Measurements from ENCODE around the gene F10.

F10 gene

GRCh38 chr13:113122550-113123225 is at the start of gene F10:
Gene F10, plus strand, starts transcription at chr13:113122799. Its CDS starts 57 bp downstream, at chr13:113122856.
- H3K4me3 ChIP-seq (ENCODE audit: control insufficient read depth, low read depth, low read length), result no peak within 1 kb of the TSS
- peak; percentile 4 for DNase-seq (ENCODE audit: low read depth)
- TF ChIP-seq CTCF (IDR thresholded peaks at IDR 0.05; ENCODE audit: control insufficient read depth, insufficient read depth, low read depth, low read length, missing control alignments), result no peak

GRCh38 chr13:113073942-113074341 is 48.7 kb upstream of the F10 start:
- H3K4me3 ChIP-seq (ENCODE audit: control insufficient read depth, low read depth, low read length), result no peak overlapping the region
- no peak for DNase-seq (ENCODE audit: low read depth)
- TF ChIP-seq CTCF (IDR thresholded peaks at IDR 0.05; ENCODE audit: control insufficient read depth, insufficient read depth, low read depth, low read length, missing control alignments), result no peak

GRCh38 chr13:113074401-113074800 is 48.2 kb upstream of the F10 start:
- no peak overlapping the region for H3K4me3 ChIP-seq (ENCODE audit: control insufficient read depth, low read depth, low read length)
- TF ChIP-seq CTCF (IDR thresholded peaks at IDR 0.05; ENCODE audit: control insufficient read depth, insufficient read depth, low read depth, low read length, missing control alignments), result no peak
- DNase-seq (ENCODE audit: low read depth), result no peak

GRCh38 chr13:113074876-113075275 is 47.7 kb upstream of the F10 start:
- no peak for DNase-seq (ENCODE audit: low read depth)
- H3K4me3 ChIP-seq (ENCODE audit: control insufficient read depth, low read depth, low read length), result no peak overlapping the region
- TF ChIP-seq CTCF (IDR thresholded peaks at IDR 0.05; ENCODE audit: control insufficient read depth, insufficient read depth, low read depth, low read length, missing control alignments), result no peak

GRCh38 chr13:113075711-113076110 is 46.9 kb upstream of the F10 start:
- H3K4me3 ChIP-seq (ENCODE audit: control insufficient read depth, low read depth, low read length), result no peak overlapping the region
- TF ChIP-seq CTCF (IDR thresholded peaks at IDR 0.05; ENCODE audit: control insufficient read depth, insufficient read depth, low read depth, low read length, missing control alignments), result no peak
- DNase-seq (ENCODE audit: low read depth), result no peak

- no peak overlapping the region for H3K4me3 ChIP-seq (ENCODE audit: control insufficient read depth, low read depth, low read length)
- no peak for TF ChIP-seq CTCF (IDR thresholded peaks at IDR 0.05; ENCODE audit: control insufficient read depth, insufficient read depth, low read depth, low read length, missing control alignments)
- no peak for DNase-seq (ENCODE audit: low read depth)
Measured at GRCh38 chr13:113076681-113077401, 45.8 kb upstream of the F10 start.
